NCI-H510A treated with DMSO at 0.1 percent for 48 hours (cell line): ENCODE data around the gene NCK1.

Experiments used
- DNase-seq: peaks from one replicate; lab custom pipeline; 2025; lab: John Stamatoyannopoulos, UW

NCK1 gene

GRCh38 chr3:136947477-136947876 is 85.5 kb downstream of the NCK1 start:
- no peak for DNase-seq

GRCh38 chr3:136949146-136949545 is 87.1 kb downstream of the NCK1 start:
- no peak for DNase-seq

- no peak for DNase-seq
These were observed 87.7 kb downstream of the NCK1 start for GRCh38 chr3:136949708-136950107.

DNA sequence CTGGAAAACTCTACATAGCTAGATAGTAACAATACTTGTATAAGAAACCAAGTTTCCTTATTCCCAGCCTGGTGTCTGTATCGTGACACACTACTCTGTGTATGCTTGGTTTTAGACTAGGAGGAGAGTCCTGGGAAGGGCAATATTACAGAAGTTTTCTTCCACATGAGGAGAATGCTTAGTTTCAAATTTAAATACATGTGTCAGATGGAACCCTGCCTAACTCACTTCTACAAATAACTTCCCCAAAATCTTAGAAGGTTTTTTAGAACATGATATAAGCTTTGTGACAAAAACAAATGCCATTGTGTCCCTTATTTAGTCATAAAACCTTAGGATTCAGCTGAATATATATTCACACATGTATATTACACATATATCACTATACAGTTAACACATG is 88.6 kb downstream of the NCK1 start:
- DNase-seq, result no peak

DNA sequence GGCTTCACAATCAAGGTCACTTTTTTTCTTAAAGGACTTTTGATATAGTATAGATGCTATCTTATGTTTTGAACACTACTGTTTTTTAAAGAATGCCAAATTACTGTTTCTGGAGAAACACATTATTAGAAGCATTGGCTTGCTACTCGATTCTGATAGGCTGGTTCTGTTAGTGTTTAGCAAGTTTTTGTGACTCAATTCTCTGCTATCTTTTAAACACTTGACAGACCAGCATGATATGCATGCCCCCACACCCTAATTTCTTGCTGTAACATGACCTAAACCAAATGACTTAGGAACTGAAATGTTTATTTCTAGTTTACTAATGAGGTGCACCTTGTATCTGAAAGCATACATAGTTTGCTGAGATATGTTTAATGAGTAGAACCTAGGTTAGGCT is 90.3 kb downstream of the NCK1 start:
- no peak for DNase-seq

DNA sequence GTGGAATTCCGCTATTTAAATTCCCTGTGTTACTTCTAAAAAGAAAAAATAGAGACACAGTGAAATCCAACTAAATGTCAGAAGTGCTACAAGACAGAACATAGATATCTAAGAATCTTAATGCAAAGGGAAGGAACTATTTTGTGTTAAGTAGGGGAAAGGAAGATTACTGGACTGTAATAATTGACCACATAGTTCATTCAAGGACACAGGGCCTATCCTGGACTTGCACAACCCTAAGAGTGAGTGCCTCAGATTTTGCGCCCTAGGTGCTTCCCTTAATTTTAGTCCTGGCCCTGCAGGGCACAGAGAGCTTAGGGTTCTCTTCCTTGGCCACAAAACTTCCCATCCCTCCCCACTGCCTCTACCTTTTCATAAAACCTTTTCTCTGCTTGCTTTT is 92.2 kb downstream of the NCK1 start:
- no peak for DNase-seq

DNA sequence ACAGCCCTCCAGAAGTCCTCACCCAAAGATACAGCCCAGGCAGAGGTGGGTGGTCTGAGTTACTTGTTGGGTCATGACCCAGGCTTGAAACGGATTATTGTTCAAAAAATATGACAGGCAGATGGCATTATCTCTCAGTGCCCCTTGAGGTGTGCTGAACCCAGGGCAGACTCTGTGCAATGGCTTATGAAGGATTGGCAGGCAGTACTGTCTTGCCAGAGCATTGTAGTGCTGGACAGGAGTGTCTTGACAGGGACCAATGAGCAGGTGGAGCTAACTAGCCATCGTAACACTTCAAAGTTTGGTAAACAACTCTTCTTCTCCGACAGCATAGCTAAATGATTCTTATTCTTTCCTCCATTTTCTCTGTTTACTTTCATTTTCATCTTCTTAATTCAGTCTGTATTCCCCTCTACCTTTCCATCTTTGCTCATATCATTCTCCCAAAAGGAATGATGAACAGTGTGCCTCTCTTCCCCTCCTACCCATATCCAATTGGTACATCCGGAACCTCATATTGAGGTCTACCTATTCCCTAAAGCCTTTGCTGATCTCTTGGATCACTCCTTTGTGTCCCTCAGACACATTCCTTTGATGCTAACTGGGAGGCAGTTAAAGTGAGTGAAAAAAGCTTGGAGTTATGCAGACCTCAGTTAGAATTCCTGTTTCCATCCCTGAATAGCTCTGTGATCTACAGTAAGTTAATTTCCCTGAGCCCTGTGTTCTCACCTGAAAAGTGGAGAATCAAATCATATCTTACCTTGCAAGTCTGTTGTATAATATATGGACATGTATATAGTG is 93.2 kb downstream of the NCK1 start:
- no peak for DNase-seq

- no peak for DNase-seq
These were observed 93.8 kb downstream of the NCK1 start for GRCh38 chr3:136955813-136956212.

GRCh38 chr3:136956971-136957370 is 95.0 kb downstream of the NCK1 start:
- no peak for DNase-seq

DNA sequence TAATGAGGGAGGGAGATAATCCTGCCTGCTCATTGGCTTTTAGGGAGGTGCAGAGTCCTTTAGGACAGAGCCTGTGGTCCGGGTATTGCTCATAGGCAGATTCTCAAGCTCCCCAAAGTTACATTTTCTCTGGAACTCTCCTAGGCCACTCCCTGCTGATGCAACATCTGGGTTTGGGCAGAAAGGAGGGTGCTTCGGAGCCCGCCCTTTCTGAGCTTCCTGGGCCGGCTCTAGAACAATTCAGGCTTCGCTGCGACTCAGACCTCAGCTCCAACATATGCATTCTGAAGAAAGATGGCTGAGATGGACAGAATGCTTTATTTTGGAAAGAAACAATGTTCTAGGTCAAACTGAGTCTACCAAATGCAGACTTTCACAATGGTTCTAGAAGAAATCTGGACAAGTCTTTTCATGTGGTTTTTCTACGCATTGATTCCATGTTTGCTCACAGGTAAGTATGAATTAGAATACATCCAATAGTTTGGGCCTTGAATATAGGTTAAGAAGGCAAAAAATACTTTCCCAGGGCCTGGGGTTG is 95.8 kb downstream of the NCK1 start, which contains the start of gene IL20RB:
Gene IL20RB (plus strand): TSS at position 233 of the 538 bp plus-strand sequence. CDS start 131 bp downstream, at position 364.
- DNase-seq, result no peak

- DNase-seq, result no peak
These were observed 96.9 kb downstream of the NCK1 start for GRCh38 chr3:136958939-136959338.

DNA sequence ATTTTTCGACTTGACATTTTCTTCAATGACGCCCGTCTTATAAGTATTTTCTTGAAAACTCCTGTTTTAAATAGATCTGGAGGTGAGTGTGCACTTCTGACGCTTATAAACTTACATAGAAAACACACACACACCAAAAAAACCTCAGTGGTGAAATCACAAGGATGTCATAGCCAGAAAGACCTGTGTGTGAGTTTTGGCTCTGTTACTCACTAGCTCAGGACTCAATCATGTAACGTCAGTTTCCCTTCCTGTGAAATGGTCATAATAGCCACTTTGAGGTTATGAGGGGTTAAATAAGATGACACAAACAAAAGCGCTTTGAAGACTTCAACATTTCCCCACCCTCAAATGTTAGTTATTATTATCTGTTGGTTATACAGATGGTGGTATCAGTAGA is 97.6 kb downstream of the NCK1 start:
- DNase-seq, result no peak

- no peak for DNase-seq
These were observed 99.1 kb downstream of the NCK1 start for GRCh38 chr3:136960838-136961836.

DNA sequence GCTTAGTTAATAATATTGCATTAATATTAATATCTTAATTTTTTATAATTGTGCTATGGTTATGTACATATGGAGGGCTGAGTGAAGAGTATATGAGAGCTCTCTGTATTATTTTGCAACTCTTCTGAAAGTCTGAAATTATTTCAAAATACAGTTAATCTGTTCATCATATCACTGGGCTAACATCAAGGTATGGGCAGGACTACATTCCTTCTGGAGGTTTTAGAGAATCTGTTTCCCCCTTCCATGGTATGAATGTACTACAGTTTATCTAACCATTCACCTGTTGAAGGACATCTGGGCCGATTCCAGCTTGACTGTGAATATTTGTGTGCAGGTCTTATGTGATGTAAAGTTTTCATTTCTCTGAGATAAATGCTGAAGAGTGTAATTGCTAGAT is 100.9 kb downstream of the NCK1 start:
- no peak for DNase-seq

DNA sequence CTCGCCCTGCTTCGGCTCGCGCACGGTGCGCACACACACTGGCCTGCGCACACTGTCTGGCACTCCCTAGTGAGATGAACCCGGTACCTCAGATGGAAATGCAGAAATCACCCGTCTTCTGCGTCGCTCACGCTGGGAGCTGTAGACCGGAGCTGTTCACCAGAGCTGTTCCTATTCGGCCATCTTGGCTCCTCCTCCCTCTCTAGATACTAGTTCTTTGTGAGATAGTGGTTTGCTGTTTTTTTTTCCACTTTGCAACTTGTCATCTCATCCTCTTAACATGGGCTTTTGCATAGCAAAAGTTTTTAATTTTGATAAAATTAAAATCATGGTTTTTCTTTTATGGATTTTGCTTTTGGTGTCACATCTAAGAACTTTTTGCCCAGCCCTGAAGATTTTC is 107.5 kb downstream of the NCK1 start:
- DNase-seq, result peak; percentile 26

DNA sequence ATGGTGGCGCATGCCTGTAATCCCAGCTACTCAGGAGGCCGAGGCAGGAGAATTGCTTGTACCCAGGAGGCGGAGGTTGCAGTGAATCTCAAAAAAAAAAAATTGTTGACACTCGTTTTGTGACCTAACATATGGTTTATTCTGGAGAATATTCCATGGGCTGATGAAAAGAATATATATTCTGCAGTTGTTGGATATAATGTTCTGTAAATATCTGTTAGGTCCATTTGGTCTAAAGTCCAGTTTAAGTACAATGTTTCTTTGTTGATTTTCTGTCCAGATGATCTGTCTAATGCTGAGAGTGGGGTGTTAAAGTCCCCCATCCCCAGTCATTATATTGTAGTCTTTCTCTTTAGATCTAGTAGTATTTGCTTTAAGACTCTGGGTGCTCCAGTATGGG is 111.3 kb downstream of the NCK1 start:
- DNase-seq, result no peak

GRCh38 chr3:136974670-136975069 is 112.7 kb downstream of the NCK1 start:
- DNase-seq, result no peak

DNA sequence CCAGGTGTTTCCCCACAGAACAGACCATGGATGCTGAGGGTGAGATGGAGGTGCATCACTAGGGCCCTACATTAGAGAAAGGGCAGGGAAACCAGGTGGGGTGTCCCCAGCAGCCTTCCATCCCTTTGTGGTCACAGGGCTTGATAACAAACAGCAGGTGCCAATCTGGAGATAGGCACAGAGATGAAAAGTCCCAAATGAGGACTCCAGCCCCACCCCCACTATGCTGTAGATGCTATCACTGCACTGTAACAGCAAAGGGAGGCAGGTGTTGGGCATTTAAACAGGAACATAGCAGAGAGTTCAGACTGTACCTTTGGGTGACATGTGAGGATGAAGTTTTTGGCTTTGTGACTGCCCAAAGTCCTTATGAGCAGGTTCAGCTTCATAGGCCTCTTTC is 117.2 kb downstream of the NCK1 start:
- DNase-seq, result no peak

DNA sequence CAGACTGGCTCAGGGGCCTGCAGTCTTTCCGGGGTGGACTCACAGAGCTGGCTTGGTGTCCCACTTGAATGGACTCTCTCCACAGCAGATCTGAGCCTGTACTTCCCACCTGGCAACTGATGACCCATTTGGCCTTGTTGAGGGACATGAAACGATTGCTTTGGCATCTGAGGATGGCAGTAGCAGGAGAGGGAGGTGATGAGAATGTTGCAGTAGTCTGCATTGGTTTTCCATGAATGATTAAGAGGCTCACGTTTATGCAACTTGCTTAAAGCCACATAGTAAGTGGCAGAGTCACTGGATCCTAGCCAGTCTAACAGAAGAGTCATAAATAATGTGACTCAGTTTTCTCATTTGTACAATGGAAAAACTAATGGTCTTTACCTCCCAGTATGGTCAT is 117.7 kb downstream of the NCK1 start:
- DNase-seq, result no peak

DNA sequence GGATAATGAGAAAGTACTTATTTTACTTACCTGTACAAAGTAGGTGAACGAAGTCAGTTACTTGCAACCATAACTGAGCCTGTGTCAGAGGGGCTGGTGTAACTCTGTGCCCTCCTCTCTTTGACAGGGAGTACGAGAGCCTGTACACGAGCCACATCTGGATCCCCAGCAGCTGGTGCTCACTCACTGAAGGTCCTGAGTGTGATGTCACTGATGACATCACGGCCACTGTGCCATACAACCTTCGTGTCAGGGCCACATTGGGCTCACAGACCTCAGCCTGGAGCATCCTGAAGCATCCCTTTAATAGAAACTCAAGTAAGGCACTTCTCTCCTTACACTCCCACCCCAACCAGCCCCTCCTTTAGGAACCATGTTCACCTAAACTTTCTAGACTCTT is 120.0 kb downstream of the NCK1 start:
- DNase-seq, result no peak

GRCh38 chr3:136982520-136983138 is 120.6 kb downstream of the NCK1 start:
- DNase-seq, result no peak

DNA sequence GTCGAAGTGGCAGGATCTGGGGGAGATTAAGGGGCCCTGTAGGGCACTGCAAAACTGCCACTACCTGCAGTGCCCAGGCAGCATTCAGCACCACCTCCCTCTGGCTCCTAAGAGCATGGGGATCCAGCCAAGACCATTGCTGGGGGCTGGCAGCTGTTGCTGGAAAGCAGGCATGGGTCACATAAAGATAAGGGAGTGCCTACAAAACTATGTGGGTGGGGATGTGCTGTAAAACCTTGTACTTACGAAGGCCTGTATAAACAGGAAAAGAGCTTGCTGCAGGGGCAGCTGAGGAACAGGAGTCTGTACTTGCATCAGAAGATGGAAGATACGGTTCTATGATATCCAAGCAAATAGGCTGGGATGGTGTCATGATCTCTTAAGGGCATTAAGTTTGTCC is 122.8 kb downstream of the NCK1 start:
- no peak for DNase-seq
